ENCODE results near the gene C10orf67. TPM values are rescaled to one million over a fixed set of nuclear protein-coding genes. Genes with fewer than 3 reads are reported as not detected.

Gene C10orf67
- total and polyA plus RNA-seq, 2 of the 8 experiments (the other 6 are each of a cell fraction or from before 2014, with no cell fraction given) = 0.05 to 0.11 TPM

- DNase-seq (ENCODE audit: low read depth in 1 of 2, low spot score in 2 of 2) (no peak), FAIRE-seq (no peak)
- 92% methylated on average over 1 of the region's 1 CpG; no CpG with 5 or more reads in 1 of the 2 experiments for WGBS, 2 experiments (ENCODE audit: extremely low coverage in 1 of 2, insufficient coverage in 1 of 2, insufficient read length in 1 of 2, insufficient replicate concordance in 2 of 2, low coverage in 1 of 2, low lambda C conversion rate in 2 of 2, missing lambda C conversion rate in 1 of 2)
Measured at GRCh38 chr10:23384364-23384763, 39.8 kb upstream of the C10orf67 start.

More at GRCh38 chr10:23384364-23384763, 39.8 kb upstream of the C10orf67 start:
- no peak overlapping the region for H3K56ac ChIP-seq (replicated peaks; ENCODE audit: insufficient read length, low read depth, low read length)
- no peaks in the 10 kb centered on the region for H3K79me1 ChIP-seq (ENCODE audit: low read depth, low read length)
- no peak overlapping the region for H2BK5ac ChIP-seq (ENCODE audit: low read depth, low read length)
- no peak overlapping the region for H2BK20ac ChIP-seq (ENCODE audit: low read length)
- H2BK15ac ChIP-seq (ENCODE audit: low read length) = no peak overlapping the region
- no peaks in the 10 kb centered on the region for H3K27me3 ChIP-seq (replicated peaks in 1 of 4; ENCODE audit: control insufficient read depth in 3 of 4, extremely low read depth in 1 of 4, insufficient read depth in 3 of 4, low read length in 3 of 4)
- H4K5ac ChIP-seq (ENCODE audit: insufficient read length, low read depth, low read length) = no peak overlapping the region
- H4K8ac ChIP-seq (ENCODE audit: extremely low read depth, insufficient read depth, low read length) = no peak overlapping the region
- no peak overlapping the region for H4K91ac ChIP-seq (replicated peaks; ENCODE audit: insufficient read length, low read length)
- H2BK120ac ChIP-seq (replicated peaks; ENCODE audit: low read depth, low read length) = no peak overlapping the region
- no peaks in the 10 kb centered on the region for H3K9me3 ChIP-seq (ENCODE audit: insufficient read depth in 2 of 2, low read depth in 1 of 2, low read length in 1 of 2)
- TF ChIP-seq CEBPB (IDR thresholded peaks at IDR 0.05; ENCODE audit: low read depth, low read length) (no peak), SRF (IDR thresholded peaks at IDR 0.05; ENCODE audit: low read depth, low read length) (no peak)
- ChIA-PET POLR2A (ENCODE audit: partially characterized antibody) (no interaction called here), CTCF (ENCODE audit: partially characterized antibody) (no interaction called here)
- no peak overlapping the region for H3K18ac ChIP-seq (ENCODE audit: extremely low read depth, low read length)
- no peaks in the 10 kb centered on the region for H3K79me2 ChIP-seq (ENCODE audit: control insufficient read depth in 1 of 2, insufficient read depth in 2 of 2, low read length in 2 of 2)
- H3K23ac ChIP-seq (ENCODE audit: insufficient read length) = no peak overlapping the region
- no peaks in the 10 kb centered on the region for H3K23me2 ChIP-seq (ENCODE audit: low read depth, low read length)
- no peak overlapping the region for H3K14ac ChIP-seq (ENCODE audit: insufficient read length)
- H2BK12ac ChIP-seq (ENCODE audit: low read depth, low read length) = no peak overlapping the region
- H3K9ac ChIP-seq (replicated peaks in 1 of 4; ENCODE audit: extremely low read depth in 1 of 4, low read depth in 3 of 4, low read length in 3 of 4) = no peak overlapping the region
- H3K27ac ChIP-seq (ENCODE audit: low read depth, low read length) = no peak overlapping the region
- no peaks in the 10 kb centered on the region for H3K36me3 ChIP-seq (ENCODE audit: control insufficient read depth in 2 of 4, insufficient read depth in 4 of 4, low read length in 3 of 4)
- H2AK5ac ChIP-seq (ENCODE audit: low read depth, low read length) = no peak overlapping the region
- no peak overlapping the region for H3K4me3 ChIP-seq (ENCODE audit: extremely low read depth in 1 of 4, insufficient read depth in 2 of 4, low read depth in 3 of 4, low read length in 4 of 4)
- no peak overlapping the region for H3K4me2 ChIP-seq (ENCODE audit: insufficient read depth in 1 of 2, low read depth in 2 of 2, low read length in 2 of 2)
- H3K4ac ChIP-seq (replicated peaks; ENCODE audit: insufficient read length, low read depth, low read length) = no peak overlapping the region
- no peak overlapping the region for H2AFZ ChIP-seq (ENCODE audit: low read length)
- no peaks in the 10 kb centered on the region for H4K20me1 ChIP-seq (replicated peaks in 1 of 2; ENCODE audit: control insufficient read depth in 1 of 2, insufficient read depth in 2 of 2, low read length in 2 of 2)
- H3K4me1 ChIP-seq (replicated peaks in 1 of 4; ENCODE audit: control insufficient read depth in 3 of 4, insufficient read depth in 4 of 4, low read length in 3 of 4) = no peaks in the 10 kb centered on the region

Measured in H1 (cell line).